Upper lobe of left lung (tissue), 4 donors: ENCODE data around the gene ATXN7L2.

Source experiments
- POLR2A ChIP-seq, 4 donors: fragments of 450-650 bp; IDR thresholded peaks; one replicate each; pipeline ENCODE4 v1.5.1; 2016 to 2017; ENCODE audit warnings: antibody characterized with exemption in 4 of 4, mild to moderate bottlenecking in 2 of 4
- TF ChIP-seq, protein P1 (sequence below), 6 experiments: fragments of 450-650 bp in 4 of 6; fragments of 200-600 bp in 2 of 6; sonication (generic) in 2 of 6; IDR thresholded peaks; one replicate each; pipeline ENCODE4 v1.5.1; 2016 to 2019; ENCODE audit warnings: antibody characterized with exemption in 6 of 6

GRCh38 chr1:109497449-109498160 is 13.9 kb downstream of the ATXN7L2 start:
- TF ChIP-seq, protein P1, sequence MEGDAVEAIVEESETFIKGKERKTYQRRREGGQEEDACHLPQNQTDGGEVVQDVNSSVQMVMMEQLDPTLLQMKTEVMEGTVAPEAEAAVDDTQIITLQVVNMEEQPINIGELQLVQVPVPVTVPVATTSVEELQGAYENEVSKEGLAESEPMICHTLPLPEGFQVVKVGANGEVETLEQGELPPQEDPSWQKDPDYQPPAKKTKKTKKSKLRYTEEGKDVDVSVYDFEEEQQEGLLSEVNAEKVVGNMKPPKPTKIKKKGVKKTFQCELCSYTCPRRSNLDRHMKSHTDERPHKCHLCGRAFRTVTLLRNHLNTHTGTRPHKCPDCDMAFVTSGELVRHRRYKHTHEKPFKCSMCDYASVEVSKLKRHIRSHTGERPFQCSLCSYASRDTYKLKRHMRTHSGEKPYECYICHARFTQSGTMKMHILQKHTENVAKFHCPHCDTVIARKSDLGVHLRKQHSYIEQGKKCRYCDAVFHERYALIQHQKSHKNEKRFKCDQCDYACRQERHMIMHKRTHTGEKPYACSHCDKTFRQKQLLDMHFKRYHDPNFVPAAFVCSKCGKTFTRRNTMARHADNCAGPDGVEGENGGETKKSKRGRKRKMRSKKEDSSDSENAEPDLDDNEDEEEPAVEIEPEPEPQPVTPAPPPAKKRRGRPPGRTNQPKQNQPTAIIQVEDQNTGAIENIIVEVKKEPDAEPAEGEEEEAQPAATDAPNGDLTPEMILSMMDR (IDR thresholded peaks at IDR 0.05): no peak
- TF ChIP-seq POLR2A (IDR thresholded peaks at IDR 0.05): no peak
